OCI-LY7 (cell line): ENCODE measurements around the gene OR2B6. TPM values are rescaled to one million over a fixed set of nuclear protein-coding genes. Genes with fewer than 3 reads are reported as not detected.

Experiments used
- BruUV-seq: library from RNA; stranded (reverse); fragments of 400-500 nt; replicated peaks from 2 replicates; lab custom pipeline; 2021; lab: Mats Ljungman, UMichigan
- CTCF ChIA-PET: fragments of 300-600 bp; sonication (Branson Sonifier 250); formaldehyde crosslinking; loops from one replicate; lab custom pipeline; 2022; ENCODE audit warnings: antibody characterized with exemption; ENCODE audit not compliant: unreplicated experiment; lab: Charles Lee
- POLR2A ChIA-PET: fragments of 300-600 bp; sonication (Branson Sonifier 250); formaldehyde crosslinking; loops from one replicate; lab custom pipeline; 2022; ENCODE audit warnings: antibody characterized with exemption; lab: Charles Lee
- DNase-seq: peaks from one replicate; pipeline ENCODE4 v3.0.0-alpha.2; 2015; ENCODE audit warnings: low spot score
- H2AFZ ChIP-seq: fragments of 200-600 bp; sonication (generic), shearing (Covaris generic); 2 replicates; pipeline ENCODE4 v1.6.1; 2014; ENCODE audit warnings: mild to moderate bottlenecking, antibody characterized with exemption, low read length, moderate library complexity
- H3K27ac ChIP-seq: fragments of 200-600 bp; sonication (generic); 2 replicates; pipeline ENCODE4 v1.5.1; 2014; ENCODE audit warnings: mixed run types, low read depth, mild to moderate bottlenecking, moderate library complexity, low read length, inconsistent platforms; ENCODE audit not compliant: poor library complexity, severe bottlenecking
- H3K36me3 ChIP-seq: fragments of 200-600 bp; sonication (generic); 2 replicates; pipeline ENCODE4 v1.6.1; 2014; ENCODE audit warnings: mild to moderate bottlenecking, antibody characterized with exemption, low read length, moderate library complexity, mixed read lengths; ENCODE audit not compliant: insufficient read depth
- H3K4me1 ChIP-seq: fragments of 200-600 bp; sonication (generic); 2 replicates; pipeline ENCODE4 v1.5.1; 2014; ENCODE audit warnings: mild to moderate bottlenecking, low read length; ENCODE audit not compliant: insufficient read depth, poor library complexity, severe bottlenecking
- H3K4me2 ChIP-seq: fragments of 200-600 bp; sonication (generic); 2 replicates; pipeline ENCODE4 v1.6.1; 2014; ENCODE audit warnings: mild to moderate bottlenecking, low read length
- H3K4me3 ChIP-seq: fragments of 200-600 bp; sonication (generic); 2 replicates; pipeline ENCODE4 v1.5.1; 2014; ENCODE audit warnings: mild to moderate bottlenecking, low read depth, low read length; ENCODE audit not compliant: poor library complexity, severe bottlenecking
- H3K79me2 ChIP-seq: fragments of 200-600 bp; sonication (generic); 2 replicates; pipeline ENCODE4 v1.6.1; 2016; ENCODE audit warnings: low read depth, mild to moderate bottlenecking, low read length, moderate library complexity, mixed read lengths; ENCODE audit not compliant: insufficient read depth
- H3K9me2 ChIP-seq: fragments of 200-600 bp; sonication (generic); 2 replicates; pipeline ENCODE4 v1.6.1; 2016; ENCODE audit warnings: mild to moderate bottlenecking, low read length, mixed read lengths; ENCODE audit not compliant: insufficient read depth
- H3K9me3 ChIP-seq: fragments of 200-600 bp; sonication (generic); 2 replicates; pipeline ENCODE4 v1.6.1; 2014; ENCODE audit warnings: mild to moderate bottlenecking, mixed run types, low read length, mixed read lengths
- H4K20me1 ChIP-seq: fragments of 200-600 bp; sonication (generic); 2 replicates; pipeline ENCODE4 v1.6.1; 2014; ENCODE audit warnings: mild to moderate bottlenecking, antibody characterized with exemption, low read length, moderate library complexity, mixed read lengths; ENCODE audit not compliant: insufficient read depth
- EZH2phosphoT487 ChIP-seq: fragments of 200-600 bp; sonication (generic); IDR thresholded peaks from 2 replicates; pipeline ENCODE4 v1.6.1; 2018; ENCODE audit warnings: low read depth, borderline replicate concordance, mild to moderate bottlenecking, mixed run types, antibody characterized with exemption, low read length, moderate library complexity, mixed read lengths
- intact Hi-C: fragments of 100-400 bp; cut with micrococcal nuclease; formaldehyde crosslinking; loops from one replicate; pipeline ENCODE4 v1.10.0; 2022; ENCODE audit not compliant: unreplicated experiment
- total RNA-seq, 2 experiments: library from RNA; depleted of rRNA in 1 of 2; stranded (reverse); fragments of >200 nt in 1 of 2; shearing (Covaris generic) in 1 of 2; gene quantifications; 2 replicates each; pipeline ENCODE4 v1.2.3, GENCODE V29; 2014 to 2022
- TF ChIP-seq, protein P1 (sequence below): fragments of 200-600 bp; sonication (generic); conservative IDR thresholded peaks from 2 replicates; pipeline ENCODE4 v1.5.1; 2014; ENCODE audit warnings: mild to moderate bottlenecking, antibody characterized with exemption, low read length, moderate library complexity, mixed read lengths

OR2B6 gene
- total RNA-seq, 2 experiments from 2014 or later, result 0.35 TPM; not detected in 1

DNA sequence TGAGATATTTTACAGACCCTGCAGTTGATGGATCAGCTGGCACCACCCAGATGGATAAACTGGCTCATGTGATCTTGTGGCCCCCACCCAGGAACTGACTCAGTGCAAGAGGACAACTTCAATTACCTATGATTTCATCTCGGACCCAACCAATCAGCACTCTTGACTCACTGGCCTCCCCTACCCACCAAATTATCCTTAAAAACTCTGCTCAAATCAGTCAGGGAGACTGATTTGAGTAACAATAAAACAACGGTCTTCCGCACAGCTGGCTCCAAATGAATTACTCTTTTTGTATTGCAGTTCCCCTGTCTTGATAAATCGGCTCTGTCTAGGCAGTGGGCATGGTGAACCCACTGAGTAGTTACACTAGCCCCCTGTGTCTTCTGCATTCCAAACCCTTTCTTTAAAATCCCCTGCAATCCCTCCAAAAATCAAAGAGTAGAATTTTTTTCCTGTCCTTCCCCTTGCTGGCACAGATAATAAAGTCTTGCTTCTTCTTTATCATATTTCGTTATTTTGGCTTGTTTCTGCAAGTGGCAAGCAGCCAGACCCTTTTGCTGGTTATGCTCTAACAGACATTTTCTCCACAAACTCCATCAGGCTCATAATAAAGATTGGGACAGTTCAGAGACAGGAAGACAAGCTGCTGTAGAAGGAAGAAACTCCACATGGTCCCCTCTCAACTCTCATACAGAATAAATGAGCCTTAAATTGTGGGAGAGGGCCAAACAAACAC, 48.3 kb downstream of the OR2B6 start:
- Histone ChIP-seq H2AFZ (no peak overlapping the region), H3K4me1 (peaks cover 9% of the 10 kb centered on the region), H3K9me2 (no peaks in the 10 kb centered on the region), H3K27ac (no peak overlapping the region), H3K79me2 (no peaks in the 10 kb centered on the region), H3K36me3 (no peaks in the 10 kb centered on the region), H3K4me3 (no peak overlapping the region), H3K4me2 (no peak overlapping the region), H3K9me3 (no peaks in the 10 kb centered on the region), H4K20me1 (no peaks in the 10 kb centered on the region)
- CTCF ChIA-PET, result no interaction called here
- POLR2A ChIA-PET, result no interaction called here
- BruUV-seq, result no TSS peak
- no peak for TF ChIP-seq EZH2phosphoT487
- TF ChIP-seq, protein P1, sequence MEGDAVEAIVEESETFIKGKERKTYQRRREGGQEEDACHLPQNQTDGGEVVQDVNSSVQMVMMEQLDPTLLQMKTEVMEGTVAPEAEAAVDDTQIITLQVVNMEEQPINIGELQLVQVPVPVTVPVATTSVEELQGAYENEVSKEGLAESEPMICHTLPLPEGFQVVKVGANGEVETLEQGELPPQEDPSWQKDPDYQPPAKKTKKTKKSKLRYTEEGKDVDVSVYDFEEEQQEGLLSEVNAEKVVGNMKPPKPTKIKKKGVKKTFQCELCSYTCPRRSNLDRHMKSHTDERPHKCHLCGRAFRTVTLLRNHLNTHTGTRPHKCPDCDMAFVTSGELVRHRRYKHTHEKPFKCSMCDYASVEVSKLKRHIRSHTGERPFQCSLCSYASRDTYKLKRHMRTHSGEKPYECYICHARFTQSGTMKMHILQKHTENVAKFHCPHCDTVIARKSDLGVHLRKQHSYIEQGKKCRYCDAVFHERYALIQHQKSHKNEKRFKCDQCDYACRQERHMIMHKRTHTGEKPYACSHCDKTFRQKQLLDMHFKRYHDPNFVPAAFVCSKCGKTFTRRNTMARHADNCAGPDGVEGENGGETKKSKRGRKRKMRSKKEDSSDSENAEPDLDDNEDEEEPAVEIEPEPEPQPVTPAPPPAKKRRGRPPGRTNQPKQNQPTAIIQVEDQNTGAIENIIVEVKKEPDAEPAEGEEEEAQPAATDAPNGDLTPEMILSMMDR, result no peak
- no peak for DNase-seq
- intact Hi-C loops, result no loop called here

DNA sequence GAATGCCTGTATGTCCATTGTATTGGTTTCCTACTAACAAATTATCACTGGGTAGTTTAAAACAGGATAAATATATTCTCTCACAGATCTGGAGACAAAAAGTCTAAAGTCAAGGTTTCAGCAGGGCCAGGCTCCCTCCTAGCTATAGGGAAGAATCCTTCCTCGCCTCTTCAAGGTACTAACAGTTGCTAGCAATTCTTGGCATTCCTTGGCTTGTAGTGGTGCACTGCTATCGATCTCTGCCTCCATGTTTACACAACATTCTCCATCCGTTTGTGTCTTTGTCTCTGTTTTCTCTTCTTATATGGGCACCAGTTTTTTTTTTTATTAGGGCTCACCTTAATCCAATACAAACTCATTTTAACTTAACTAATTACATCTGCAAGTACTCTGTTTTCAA, 48.9 kb downstream of the OR2B6 start:
- intact Hi-C loops, result no loop called here
- ChIA-PET CTCF (no interaction called here), POLR2A (no interaction called here)
- H3K36me3 ChIP-seq, result no peaks in the 10 kb centered on the region
- no peak overlapping the region for H3K4me3 ChIP-seq
- DNase-seq, result no peak
- no peaks in the 10 kb centered on the region for H3K9me2 ChIP-seq
- H3K79me2 ChIP-seq, result no peaks in the 10 kb centered on the region
- peaks cover 11% of the 10 kb centered on the region for H3K4me1 ChIP-seq
- no peaks in the 10 kb centered on the region for H4K20me1 ChIP-seq
- no peak overlapping the region for H3K27ac ChIP-seq
- no peaks in the 10 kb centered on the region for H3K9me3 ChIP-seq
- TF ChIP-seq EZH2phosphoT487, result no peak
- TF ChIP-seq, protein P1, result no peak
- no peak overlapping the region for H3K4me2 ChIP-seq
- BruUV-seq, result no TSS peak
- no peak overlapping the region for H2AFZ ChIP-seq

Other genes starting within 250 kb of the OR2B6 start
- gene OR2B2, start 44.8 kb upstream of the OR2B6 start, total RNA-seq (2014; rRNA removed; shearing (Covaris generic)), result not detected in 2 replicates
- not detected in 2 replicates for gene OR2B2, start 44.8 kb upstream of the OR2B6 start, total RNA-seq (2022)
- gene ZNF165, start 123.3 kb downstream of the OR2B6 start, total RNA-seq (2014; rRNA removed; shearing (Covaris generic)), result 2.6 and 4.9 TPM in 2 replicates
- gene ZNF165, start 123.3 kb downstream of the OR2B6 start, total RNA-seq (2022), result 3.1 and 3.2 TPM in 2 replicates
- gene ZSCAN16, start 167.4 kb downstream of the OR2B6 start, total RNA-seq (2014; rRNA removed; shearing (Covaris generic)), result 8.6 and 10.8 TPM in 2 replicates
- gene ZSCAN16, start 167.4 kb downstream of the OR2B6 start, total RNA-seq (2022), result 7.6 and 8.4 TPM in 2 replicates
- 16.6 and 20.7 TPM in 2 replicates for gene ZKSCAN8, start 184.6 kb downstream of the OR2B6 start, total RNA-seq (2014; rRNA removed; shearing (Covaris generic))
- 22.3 and 25.1 TPM in 2 replicates for gene ZKSCAN8, start 184.6 kb downstream of the OR2B6 start, total RNA-seq (2022)